Measurements from ENCODE around the gene PDE11A.

PDE11A gene

DNA sequence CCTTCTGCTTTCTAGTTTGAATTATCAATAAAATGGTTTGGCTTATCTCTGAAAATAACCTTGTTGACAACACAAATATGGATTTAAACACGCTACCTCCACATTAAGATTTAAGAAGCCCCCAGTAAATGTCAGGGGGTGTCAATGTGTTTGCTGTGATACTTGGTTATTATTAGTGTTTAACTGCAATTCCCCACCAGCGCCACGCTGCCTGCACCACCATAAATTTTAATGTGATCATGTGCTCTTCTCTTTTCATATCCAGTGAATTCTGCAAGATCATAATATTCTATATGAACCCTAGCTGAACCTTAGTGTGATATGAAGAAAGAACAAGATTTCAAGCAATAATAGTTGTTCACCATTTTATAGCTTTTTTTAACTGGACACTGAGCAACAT, 349.3 kb downstream of the PDE11A start:
- DNase-seq (ENCODE audit: low read depth), result no peak

DNA sequence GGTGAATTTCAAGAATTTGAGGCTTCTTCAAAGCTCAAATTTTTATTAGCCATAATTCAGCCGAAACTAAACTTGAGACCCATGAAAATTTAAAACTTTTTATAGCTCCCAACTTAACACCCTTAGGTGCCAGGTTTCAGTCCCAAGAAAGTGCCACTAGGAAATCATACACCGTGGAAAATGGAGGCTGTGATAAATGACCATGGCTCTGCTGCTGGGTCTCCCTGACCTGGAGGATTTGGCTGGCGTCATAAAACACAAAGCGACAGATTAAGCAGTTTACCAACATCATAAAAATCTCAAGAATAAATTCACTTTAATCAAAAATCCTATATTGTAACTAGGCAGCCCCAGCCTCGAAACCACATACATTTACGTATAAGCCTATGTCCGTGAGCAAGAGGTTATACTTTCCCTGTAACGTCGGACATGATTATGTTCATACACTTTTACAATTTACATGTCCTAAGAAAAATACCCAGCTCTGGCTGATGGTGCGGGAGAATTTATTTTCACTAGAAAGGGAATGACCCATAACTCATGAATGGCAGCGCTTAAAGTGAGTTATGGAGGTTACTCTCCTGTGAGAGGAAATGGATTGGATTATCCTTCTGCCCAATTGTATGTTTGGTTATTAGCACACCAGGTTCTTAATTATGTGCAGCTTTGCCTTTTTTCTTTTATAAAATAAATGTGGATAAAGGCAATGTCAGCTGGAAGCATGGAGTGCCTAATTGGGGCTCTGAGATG, 350.6 kb downstream of the PDE11A start:
- DNase-seq (ENCODE audit: low read depth), result no peak

DNA sequence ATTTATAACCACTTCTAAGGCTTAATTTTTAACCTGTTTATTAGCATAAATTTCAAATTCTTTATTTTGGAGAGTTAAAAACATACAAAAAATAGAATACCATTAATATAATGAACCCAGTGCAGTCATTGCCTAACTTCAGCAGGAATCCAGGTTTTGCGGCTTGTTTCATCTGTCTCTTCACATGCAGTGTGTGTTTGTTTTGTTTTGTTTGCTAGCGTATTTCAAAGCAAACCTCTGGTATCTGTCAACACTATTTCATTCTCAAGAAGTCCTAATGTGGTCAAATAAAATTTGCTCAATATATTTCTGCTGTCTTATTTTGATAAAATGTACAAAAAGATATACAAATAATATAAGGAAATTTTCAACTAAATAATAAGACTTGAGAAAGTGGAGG, 351.5 kb downstream of the PDE11A start:
- no peak for DNase-seq (ENCODE audit: low read depth)

DNA sequence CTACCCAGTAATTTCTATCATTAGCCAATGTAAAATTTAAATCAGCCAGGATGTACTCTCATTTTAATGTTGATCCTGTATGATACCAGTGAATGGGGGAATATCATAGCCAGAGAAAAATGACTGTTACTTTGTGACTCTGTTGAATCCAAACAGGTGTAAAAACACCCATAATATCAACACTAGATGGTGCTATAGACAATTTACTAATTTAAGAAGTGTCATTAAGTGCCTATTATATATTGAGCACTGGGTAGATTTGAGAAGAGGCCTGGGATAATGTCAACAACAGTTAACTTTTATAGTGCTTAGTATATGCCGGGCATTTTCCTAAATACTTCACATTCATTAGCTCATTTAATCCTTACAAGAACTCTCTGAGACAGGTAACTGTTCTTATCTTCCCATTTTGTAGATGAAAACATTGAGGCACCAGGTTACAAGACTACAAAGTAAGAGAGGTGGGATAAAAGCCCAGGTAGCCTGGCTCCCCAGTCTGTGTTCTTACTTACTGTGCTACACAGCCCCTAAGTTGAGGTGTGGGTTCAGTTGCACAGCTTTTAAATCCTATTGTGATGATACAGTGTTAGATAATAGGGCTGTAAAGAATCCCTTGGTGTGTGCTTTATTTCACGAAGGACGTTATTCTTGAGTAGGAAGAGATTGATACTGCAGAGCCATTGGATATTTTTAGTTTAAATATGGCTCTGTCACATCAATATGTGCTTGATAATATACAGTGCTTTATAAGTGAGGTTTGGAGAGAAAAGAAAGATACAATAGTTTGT, 354.6 kb downstream of the PDE11A start:
- no peak for DNase-seq (ENCODE audit: low read depth)

DNA sequence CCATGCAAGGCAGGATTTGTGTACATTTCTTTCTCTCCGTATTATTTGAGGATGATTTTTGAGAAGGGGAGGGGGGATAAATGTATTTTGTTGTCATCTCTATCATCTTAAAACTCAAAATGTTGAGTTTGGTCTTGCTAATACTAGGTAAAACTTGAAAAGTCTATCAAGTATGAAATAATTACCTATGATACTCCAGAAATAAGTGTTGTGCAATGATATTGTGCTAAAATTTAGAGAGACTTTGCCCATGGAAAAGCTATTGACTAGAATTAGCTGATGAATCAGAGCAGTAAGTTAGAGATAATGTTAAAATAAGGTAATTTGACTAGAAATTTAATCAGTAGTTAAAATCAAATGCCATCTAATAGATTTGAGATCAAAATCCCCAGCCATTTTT, 356.1 kb downstream of the PDE11A start:
- DNase-seq (ENCODE audit: low read depth), result no peak

DNA sequence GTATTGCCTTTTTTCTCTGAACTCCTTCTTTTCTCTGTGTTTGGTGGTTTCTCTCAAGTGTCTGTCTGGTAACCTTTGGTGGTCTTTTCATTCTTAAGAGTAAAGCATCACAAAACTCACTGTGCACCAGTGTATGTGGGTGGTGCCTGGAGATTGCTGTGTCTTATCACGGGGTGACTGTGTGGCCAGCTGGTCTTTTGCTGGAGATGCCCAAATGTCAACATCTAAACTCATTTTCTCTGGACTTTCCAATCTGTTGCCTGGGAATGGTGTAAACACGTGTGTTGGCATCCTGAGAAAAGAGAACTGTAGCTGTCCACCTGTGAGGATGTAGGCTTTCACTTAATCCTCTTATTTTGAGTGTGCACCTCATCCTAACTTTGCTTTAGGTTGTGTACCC, 356.8 kb downstream of the PDE11A start:
- DNase-seq (ENCODE audit: low read depth), result no peak

DNA sequence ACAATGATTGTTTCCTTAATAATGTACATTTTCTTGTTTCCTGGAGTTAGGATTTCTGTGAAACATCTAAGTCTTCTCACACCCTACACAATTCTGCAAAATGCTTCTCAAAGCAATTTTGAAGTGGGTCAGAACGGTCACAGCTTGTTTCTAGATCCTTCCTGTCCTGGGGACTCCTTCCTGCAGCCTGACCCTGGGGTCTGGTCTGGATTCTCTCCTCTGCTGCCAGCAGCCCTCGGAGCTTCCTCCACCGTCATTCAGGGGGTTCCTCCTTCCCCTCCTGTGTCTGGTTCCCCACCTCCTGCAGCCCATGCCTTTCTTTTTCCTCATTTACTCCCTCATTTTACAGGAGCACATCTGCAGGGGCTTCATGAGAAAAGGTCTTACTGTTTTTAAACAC, 357.9 kb downstream of the PDE11A start:
- no peak for DNase-seq (ENCODE audit: low read depth)

DNA sequence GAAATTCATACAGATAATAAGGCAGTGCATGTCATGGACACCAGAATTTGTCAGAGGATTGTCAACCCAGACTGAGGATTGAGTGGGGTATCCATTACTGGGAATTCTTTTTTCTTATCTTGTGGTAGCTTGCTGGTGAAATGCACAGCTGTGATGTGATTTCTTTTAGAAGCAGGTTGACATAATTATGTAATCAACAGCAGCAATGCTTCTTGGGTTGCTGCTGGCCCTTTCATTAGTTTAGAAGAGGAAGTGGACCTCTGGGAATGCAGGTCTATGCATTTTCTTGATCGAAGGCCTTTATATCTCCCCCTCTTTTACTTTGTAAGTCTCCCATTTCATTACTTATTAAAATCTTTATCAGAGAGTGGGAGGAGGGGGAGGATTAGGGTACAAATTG, 360.1 kb downstream of the PDE11A start:
- no peak for DNase-seq (ENCODE audit: low read depth)

DNA sequence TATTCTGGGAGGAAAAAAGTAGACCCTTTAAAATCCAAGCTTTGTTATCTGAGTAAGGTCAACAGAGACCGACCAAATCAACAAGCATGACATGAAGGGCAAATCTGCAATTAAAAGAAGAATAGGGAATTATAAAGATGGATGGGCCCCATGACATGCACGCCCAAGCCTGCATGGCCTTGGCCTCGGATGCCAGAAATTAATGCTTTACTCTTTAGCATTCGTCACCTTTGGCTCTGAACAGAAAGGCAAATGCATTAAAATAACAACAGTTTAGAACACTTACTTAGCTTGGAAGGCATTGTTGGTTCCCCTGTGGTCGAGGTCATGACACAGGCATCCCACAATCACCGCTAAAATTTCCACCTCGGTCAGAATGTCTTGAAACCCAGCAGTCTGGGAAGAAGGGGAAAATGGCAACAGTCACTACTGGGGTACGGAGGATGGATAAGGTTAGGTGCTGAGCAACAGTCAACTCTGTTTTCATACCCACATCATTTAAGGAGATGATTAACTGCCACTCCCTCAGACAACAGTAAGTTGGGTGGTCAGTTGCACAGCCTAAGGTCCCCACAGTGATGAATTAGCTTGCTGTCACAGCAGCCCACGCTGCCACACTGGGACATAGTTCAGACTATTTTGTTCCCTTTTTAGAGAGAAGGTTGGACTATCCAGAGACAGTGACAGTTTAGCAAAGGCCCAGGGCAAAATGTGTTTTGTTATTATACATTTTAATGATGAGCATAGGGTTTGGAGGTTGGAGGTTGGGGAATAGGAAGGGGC, 360.9 kb downstream of the PDE11A start:
- no peak for DNase-seq (ENCODE audit: low read depth)

DNA sequence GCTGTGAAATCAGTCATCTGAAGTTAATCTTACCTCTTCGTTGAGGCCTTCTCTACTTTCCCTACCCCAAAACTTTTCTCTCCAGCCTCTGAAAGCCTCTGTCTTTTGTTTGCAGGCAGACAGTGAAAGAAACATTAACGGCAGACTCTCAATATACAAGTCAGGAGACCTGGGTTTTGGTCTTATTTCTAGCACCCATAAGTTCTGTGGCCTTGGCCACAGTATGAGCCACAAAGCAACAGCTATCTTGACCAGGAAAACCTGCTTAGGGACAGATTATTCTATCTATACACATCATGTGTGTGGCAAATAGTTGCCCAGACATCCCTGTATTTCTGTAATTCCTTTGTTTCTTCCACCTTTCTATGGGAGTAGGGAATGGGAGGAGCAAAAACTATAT, 361.7 kb downstream of the PDE11A start:
- DNase-seq (ENCODE audit: low read depth), result no peak

DNA sequence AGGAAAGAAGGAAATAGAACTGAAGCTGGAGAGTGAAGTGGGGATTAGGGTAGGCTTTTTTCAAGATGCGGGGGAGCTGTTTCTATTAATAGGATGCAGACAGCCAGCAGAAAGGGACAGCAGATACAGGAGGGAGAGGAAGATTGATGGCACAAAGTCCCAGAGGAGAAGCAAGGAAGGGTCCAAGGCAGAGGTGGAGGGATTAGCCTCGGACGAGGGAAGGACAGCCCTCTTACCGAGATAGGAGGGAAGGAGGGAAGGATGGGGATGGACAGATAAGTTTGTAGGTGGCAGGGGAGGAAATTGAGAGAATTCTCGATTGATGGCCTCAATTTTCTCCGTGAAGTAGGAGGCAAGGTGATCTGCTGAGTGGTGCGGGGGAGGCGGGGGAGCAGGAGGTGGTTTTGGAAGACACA, 362.6 kb downstream of the PDE11A start:
- DNase-seq (ENCODE audit: low read depth), result no peak

DNA sequence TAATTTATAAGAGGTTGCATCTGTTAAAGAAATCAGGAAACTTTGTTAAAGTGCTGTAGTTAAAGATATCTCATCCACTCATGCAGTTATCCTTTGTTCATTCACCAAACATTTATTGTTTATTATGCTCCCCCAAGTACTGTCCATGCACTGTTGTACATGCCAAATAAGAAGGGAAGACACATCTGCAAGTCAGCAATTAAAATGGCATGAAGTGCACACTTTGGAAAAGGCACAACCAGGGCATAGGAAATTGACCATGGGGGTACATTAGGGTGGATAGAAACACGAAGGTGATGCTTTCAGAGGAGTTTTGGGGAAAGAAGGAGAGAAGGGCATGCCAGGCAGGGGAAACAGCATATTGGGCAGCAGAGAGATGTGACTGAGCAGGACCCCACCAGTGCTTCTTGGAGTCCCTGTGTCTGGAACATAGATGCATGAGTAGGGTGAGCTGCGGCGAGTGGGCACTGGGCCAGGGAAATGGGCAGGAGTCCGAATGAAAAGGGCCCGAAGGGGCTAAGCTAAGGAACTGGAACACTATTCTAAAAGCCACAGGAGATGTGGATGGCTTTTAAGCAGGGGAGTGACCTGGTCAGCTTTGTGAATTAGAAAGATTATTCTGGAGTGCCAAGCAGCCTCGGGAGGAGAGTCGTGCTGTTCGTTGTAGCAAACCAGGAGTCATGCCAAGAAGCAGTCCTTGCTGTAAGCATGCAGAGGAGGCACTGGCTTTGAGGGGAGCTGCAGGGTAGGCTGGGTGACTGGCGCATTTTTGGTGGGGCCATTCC, 363.7 kb downstream of the PDE11A start:
- DNase-seq (ENCODE audit: low read depth), result no peak

DNA sequence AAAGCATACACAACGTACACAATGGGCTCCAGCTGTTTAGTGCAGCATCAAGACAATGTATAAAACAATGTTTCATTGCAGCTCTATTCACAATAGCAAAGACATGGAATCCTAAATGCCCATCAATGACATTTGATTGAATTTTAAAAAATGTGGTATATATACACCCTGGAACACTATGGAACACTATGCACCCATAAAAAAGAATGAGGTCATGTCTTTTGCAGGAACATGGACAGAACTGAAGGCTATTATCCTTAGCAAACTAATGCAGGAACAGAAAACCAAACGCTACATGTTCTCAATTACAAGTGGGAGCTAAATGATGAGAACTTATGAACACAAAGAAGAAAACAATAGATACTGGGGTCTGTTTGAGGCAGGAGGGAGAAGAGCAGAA, 364.5 kb downstream of the PDE11A start:
- DNase-seq (ENCODE audit: low read depth), result no peak

DNA sequence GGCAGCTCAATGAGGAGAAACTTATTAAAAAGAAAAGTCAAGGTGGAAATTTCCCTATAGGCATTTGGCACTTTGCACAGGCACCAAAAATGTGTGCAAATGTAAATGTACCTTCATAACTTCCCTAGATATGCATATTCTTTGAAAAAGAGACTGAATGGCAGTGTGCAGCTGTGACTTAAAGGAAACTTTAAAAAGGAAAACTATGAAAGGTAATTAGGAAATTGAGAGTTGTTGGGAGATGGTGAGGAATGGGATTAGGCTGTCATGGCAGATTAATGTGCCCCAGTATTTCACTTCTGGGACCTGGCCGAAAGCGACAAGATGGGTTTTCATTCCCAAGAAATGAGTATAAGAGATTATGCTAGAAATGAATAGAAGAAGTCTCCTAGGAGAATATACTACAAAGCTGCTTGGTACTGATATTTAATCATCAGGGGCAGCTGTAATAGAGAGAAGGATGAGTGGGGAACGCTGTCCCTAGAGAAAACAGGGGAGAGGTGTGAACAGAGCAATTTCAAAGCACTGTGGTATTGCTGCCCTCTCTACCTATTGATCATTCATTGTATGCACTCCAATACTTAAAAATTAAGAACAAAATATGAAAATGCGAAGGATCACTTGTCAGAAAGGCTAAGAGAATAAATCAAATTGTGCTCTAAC, 366.9 kb downstream of the PDE11A start:
- DNase-seq (ENCODE audit: low read depth), result no peak

DNA sequence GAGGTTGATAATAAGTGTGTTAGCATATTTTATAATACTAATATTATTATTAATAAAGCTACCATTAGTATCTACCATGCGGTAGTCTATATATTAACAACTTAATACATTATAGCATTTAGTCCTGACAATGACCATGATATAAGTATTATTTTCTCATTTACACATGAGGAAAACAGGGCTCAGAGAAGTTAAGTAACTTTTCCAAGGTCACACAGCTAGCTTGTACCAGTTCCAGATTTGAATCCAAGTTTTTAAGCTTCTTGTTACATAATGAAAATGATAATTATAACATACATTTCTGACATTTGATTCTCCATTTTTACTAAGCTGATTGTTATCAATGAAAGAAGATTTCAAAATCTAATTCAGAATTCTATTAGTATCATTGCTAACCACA, 369.4 kb downstream of the PDE11A start:
- no peak for DNase-seq (ENCODE audit: low read depth)

DNA sequence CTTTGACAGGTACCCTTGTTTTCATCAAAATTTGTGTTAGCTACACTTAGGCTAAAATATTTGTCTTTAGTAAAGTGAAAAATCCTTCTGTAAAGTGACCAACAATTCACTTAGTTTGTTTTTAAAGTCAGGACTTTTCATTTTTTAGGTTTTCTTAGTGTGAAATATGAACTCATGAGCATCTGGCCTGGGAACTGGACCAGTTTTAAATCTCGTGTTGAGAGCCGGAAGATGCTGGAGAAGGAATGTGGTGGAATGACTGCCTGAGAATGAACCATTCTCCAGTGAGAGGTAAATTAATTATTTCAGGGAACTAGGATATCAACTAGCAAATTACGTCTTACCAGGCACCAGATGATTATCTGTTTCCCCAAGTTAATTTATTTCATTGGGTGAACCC, 374.3 kb downstream of the PDE11A start:
- DNase-seq (ENCODE audit: low read depth), result no peak

DNA sequence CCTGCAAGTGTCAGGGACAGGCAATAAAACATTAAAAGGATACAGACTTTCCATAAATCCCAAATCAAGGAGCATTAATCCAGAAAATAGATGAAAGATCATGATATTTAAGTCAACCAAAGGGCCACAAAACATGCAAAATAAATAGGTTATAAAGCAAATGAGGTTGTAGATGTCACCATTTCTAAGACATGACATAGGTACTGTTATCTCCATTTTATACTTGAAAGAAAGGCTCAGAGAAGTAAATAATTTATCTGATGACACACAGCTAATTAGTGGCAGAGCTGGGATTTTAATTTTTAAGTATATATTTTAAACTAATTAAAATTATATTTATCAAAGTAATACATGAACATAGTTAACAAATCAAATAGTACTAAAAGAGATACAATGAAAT, 378.2 kb downstream of the PDE11A start:
- DNase-seq (ENCODE audit: low read depth), result no peak

DNA sequence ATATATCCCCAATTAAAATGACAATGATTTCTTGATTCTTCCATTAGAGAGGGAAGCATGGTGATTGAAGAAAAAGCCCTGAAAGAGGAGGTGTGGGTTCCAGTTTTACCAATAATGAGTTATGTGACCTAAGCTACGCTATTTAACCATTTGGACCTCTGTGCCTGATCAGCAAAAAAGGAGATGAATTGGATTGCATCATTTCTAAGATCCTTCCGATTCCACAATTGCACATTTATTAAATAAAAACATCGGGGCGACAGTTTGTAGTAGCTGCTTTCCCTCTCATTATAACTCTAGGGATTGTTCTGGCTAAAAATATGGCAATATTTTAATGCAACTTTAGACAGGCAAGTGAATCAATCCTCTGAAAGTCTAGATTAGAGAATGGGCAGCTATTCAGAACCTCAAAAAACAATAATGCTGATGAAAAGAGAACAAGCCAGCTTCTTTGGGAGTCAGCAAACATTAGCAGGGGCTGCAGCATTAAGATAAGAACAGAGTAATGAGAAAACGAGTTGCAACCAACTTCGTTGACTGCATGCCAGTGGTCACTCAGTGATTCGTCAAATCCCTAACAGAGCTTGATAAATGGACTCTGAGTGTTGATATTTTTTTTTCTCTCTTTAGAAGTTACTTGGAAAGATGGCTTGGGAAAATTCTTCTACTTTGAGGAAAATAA, 378.8 kb downstream of the PDE11A start:
- no peak for DNase-seq (ENCODE audit: low read depth)

DNA sequence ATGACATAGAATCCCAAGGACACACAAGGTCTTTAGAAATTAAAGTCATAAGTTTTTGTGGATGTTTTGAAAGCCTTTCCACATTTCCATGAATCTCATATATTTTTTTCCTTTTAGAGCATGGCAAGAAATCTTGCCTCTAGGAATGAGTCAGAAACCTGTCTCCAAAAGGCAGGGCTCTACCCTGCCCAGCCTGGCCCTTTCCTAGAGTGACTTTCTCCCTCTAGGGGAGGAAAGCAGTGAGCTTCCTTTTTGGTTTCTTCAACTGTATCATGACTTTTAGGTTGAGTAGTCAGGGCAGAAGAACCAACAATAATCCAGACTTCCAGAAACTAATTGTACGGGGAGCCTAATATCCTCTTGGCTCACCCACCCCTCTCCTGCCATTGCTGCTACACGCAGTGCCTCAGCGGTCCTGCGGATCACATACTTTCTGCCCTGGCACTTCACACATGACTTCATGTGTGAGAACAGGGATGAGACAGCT, 379.8 kb downstream of the PDE11A start:
- no peak for DNase-seq (ENCODE audit: low read depth)

DNA sequence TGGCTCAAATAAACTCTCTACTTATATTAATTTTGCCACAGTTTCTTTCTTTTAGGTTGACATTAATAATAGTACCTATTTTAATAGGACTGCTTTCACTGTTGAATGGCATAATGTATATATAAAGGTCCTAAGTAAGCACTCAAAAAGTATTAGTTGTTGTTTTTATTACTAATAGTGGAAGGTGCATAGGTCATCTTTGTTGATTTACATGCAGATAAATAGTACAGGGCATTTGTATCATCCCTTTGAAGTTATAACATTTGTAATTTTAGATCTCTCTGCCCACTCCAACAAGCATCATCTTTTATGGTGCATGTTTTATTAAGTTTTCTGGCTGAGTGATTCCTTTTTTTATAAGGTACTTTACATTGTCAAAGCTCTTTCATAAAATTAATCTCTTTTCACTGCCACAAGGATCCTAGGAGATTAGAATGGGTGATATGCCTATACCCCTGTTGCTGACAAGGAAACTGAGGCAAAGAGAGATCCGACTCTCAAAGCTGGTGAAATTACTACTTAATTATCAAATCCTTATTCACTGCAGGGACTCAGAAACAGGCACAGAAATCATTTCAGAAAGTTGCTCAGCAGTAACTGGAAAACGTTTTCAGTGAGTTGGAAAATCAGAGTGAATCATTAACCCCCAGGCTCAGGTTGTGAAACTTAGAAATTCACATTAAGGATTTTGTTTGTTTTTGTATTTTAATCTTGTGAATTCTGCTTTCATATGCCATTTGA, 380.4 kb downstream of the PDE11A start:
- no peak for DNase-seq (ENCODE audit: low read depth)
